Sigmoid colon (tissue), 3 donors: ENCODE data around the gene SIRT5.

Experiments used
- POLR2A ChIP-seq, 2 donors: fragments of 450-650 bp; IDR thresholded peaks; one replicate each; pipeline ENCODE4 v1.6.1; 2016; ENCODE audit warnings: antibody characterized with exemption in 2 of 2, mild to moderate bottlenecking in 2 of 2, moderate library complexity in 2 of 2
- TF ChIP-seq, protein P1 (sequence below), 4 experiments: fragments of 450-650 bp in 3 of 4; fragments of 200-600 bp in 1 of 4; IDR thresholded peaks; one replicate each; pipeline ENCODE4 v1.5.1; 2016 to 2019; ENCODE audit warnings: antibody characterized with exemption in 4 of 4, mild to moderate bottlenecking in 3 of 4, moderate library complexity in 2 of 4

DNA sequence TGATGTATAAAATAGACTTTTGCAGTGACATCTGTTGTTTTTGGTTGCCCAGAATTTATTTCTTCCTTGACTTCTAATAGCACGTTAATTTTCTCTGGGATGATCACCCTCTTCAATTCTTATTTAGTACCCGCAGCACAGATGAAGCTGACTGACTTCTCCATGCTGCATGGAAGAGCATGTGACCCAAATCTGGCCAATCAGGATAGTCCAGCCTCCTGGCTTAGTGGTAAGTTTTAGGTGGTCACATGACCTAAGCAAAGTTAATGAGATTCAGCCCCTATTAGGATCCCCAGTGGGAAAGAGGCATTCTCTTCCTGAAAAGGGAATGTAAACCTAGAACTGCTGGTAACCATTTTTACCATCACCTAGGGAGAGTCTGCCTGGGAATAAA, 13.8 kb upstream of the SIRT5 start:
- no peak for TF ChIP-seq POLR2A (IDR thresholded peaks at IDR 0.05)
- TF ChIP-seq, protein P1, sequence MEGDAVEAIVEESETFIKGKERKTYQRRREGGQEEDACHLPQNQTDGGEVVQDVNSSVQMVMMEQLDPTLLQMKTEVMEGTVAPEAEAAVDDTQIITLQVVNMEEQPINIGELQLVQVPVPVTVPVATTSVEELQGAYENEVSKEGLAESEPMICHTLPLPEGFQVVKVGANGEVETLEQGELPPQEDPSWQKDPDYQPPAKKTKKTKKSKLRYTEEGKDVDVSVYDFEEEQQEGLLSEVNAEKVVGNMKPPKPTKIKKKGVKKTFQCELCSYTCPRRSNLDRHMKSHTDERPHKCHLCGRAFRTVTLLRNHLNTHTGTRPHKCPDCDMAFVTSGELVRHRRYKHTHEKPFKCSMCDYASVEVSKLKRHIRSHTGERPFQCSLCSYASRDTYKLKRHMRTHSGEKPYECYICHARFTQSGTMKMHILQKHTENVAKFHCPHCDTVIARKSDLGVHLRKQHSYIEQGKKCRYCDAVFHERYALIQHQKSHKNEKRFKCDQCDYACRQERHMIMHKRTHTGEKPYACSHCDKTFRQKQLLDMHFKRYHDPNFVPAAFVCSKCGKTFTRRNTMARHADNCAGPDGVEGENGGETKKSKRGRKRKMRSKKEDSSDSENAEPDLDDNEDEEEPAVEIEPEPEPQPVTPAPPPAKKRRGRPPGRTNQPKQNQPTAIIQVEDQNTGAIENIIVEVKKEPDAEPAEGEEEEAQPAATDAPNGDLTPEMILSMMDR (IDR thresholded peaks at IDR 0.05) = no peak
